Left renal cortex interstitium (tissue), 4 donors: ENCODE data around the gene ZNF423. TPM values are rescaled to one million over a fixed set of nuclear protein-coding genes. Genes with fewer than 3 reads are reported as not detected.

Experiments used
- DNase-seq, 4 donors: peaks; one replicate each; pipeline ENCODE4 v3.0.0-alpha.2; 2013; ENCODE audit warnings: low read depth in 4 of 4, low spot score in 2 of 4, missing footprints in 1 of 4
- polyA plus RNA-seq, 4 donors: library from polyadenylated mRNA; unstranded; fragments of 120-200 nt; gene quantifications; one replicate each; pipeline ENCODE4 v1.2.1, GENCODE V29; 2013; ENCODE audit not compliant: insufficient read length in 4 of 4

Gene ZNF423
- polyA plus RNA-seq, 4 donors = 24.0 to 32.5 (median 28.8) TPM

- DNase-seq = no peak
These were observed 261.0 kb downstream of the ZNF423 start for GRCh38 chr16:49594685-49595498.

- no peak for DNase-seq
These were observed 261.8 kb downstream of the ZNF423 start for GRCh38 chr16:49594153-49594552.

- DNase-seq = no peak
These were observed 262.4 kb downstream of the ZNF423 start for GRCh38 chr16:49593424-49594040.

GRCh38 chr16:49592546-49593423, 263.1 kb downstream of the ZNF423 start:
- DNase-seq = no peak

- DNase-seq = no peak
These were observed 265.6 kb downstream of the ZNF423 start for GRCh38 chr16:49590166-49590871.

- DNase-seq = no peak
These were observed 266.3 kb downstream of the ZNF423 start for GRCh38 chr16:49589544-49590031.

GRCh38 chr16:49588729-49589384, 267.1 kb downstream of the ZNF423 start:
- DNase-seq = no peak

- no peak for DNase-seq
These were observed 267.9 kb downstream of the ZNF423 start for GRCh38 chr16:49588026-49588425.

- no peak for DNase-seq
These were observed 268.4 kb downstream of the ZNF423 start for GRCh38 chr16:49587511-49587910.

- no peak for DNase-seq
These were observed 269.2 kb downstream of the ZNF423 start for GRCh38 chr16:49586466-49587450.

- DNase-seq = no peak
These were observed 270.6 kb downstream of the ZNF423 start for GRCh38 chr16:49585143-49585832.

GRCh38 chr16:49583911-49584310, 272.0 kb downstream of the ZNF423 start:
- DNase-seq = no peak

- no peak for DNase-seq
These were observed 274.1 kb downstream of the ZNF423 start for GRCh38 chr16:49581630-49582298.

- no peak for DNase-seq
These were observed 275.1 kb downstream of the ZNF423 start for GRCh38 chr16:49580751-49581303.

GRCh38 chr16:49578435-49579024, 277.4 kb downstream of the ZNF423 start:
- no peak for DNase-seq

- no peak for DNase-seq
These were observed 277.9 kb downstream of the ZNF423 start for GRCh38 chr16:49578018-49578417.

- no peak for DNase-seq
These were observed 279.0 kb downstream of the ZNF423 start for GRCh38 chr16:49576941-49577340.
